ENCODE measurements around the gene KHDC4.
"Not testable (repeated sequence)": the region's sequence is repeated elsewhere in the genome, so short reads cannot be mapped to it uniquely, and the experiment has no call there.

Gene KHDC4

DNA sequence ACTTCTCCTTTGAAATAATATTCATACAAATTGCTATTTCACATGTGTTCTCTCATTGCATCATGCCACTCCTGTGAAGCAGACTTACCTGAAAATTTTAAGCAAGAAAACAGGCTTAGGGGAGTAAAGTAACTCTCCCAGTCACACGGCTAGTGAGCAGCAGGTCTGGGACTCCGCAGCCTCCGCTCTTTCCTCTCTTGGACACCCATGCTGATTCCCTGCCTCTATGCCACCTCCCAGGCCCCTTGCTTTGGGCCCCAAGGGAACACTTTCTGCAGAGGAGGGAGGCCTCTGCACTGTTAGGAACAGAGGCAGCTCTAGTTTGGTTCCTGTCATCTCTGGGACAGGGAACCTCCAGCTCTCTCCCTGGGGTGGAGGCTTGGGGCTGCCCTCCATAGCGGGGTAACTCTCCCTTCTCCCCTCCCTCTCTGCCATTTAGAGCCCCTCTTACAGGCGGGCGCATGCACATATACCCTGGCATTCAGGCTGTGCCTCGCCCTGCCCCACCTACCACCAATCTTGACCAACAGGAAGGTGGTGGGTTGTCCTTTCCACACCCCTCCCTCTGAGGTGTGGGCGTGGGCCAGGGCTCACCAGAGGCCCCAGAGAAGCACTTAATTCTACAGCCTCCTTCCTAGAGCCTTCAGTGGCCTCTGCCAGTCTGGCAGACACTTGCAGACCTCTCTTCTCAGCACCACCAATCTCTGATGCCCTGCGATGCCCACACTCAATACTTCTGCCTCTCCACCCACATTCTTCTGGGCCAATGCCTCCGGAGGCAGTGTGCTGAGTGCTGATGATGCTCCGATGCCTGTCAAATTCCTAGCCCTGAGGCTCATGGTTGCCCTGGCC lies 7.0 kb upstream of the KHDC4 start, which contains the start of gene RXFP4:
TSS of gene RXFP4 (plus strand) at position 646 of the 852 bp plus-strand sequence. CDS start at position 718, 72 bp downstream.
- DNase-seq = no peak

- no peak for DNase-seq
Measured at GRCh38 chr1:155940482-155940992, 6.3 kb upstream of the KHDC4 start.

GRCh38 chr1:155938220-155938627 lies 4.0 kb upstream of the KHDC4 start:
- DNase-seq = peak in 1 of 2 donors; percentile 56

- DNase-seq = no peak
Measured at GRCh38 chr1:155934936-155935590, 850 bp upstream of the KHDC4 start.

DNA sequence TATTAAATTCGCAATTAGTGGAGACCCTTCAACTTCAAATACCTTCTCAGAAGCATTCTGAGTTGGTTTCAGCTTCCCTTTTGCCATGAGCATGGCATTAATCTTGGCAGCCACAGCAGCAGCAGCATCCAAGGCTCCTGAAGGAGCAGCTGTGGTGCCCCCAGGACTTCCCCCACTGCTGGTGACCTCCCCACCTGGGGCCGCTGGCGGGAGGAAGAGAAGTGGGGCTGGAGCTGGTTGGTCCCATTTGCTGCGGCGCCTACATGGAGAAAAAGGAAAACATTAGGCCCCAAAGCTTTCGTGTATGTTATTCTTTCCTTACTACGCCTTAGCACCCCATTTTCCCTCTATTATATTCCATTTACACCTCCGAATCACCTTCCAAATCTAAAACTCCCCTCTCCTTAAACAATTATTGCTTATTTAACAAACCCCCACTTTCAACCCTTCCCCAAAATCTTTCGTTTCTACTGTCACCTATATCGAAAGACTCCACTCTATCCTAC lies 569 bp downstream of the KHDC4 start:
- no peak for DNase-seq

- DNase-seq = no peak
Measured at GRCh38 chr1:155932487-155932886, 1.7 kb downstream of the KHDC4 start.

GRCh38 chr1:155932081-155932480 lies 2.1 kb downstream of the KHDC4 start:
- DNase-seq = no peak

DNA sequence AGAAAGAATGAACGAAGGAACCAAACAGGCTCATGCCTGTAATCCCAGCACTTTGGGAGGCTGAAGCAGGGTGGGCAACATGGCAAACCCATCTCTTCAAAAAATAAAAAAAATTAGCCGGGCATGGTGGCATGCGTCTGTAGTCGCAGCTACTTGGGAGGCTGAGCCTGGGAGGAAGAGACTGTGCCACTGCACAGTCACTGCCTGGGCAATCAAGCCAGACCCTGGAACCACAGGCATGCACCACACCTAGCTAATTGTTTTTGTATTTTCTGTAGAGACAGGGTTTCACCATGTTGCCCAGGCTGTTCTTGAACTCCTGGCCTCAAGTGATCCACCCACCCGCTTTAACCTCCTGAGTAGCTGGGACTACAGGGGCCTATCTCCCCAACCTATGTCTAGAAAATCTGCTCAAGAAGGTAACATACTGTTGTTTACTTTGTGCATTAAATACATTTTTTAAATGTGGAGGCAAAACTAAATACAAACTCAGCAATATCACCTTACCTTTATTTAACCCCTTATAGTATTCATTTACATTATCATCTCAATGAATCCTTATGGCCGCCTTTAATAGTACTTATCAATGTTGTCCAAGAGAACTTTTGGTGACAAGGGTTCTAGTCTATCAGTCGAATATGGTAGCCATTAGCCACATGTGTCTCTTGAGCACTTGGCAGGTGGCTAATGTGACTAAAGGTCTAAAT lies 2.7 kb downstream of the KHDC4 start:
- no peak for DNase-seq

DNA sequence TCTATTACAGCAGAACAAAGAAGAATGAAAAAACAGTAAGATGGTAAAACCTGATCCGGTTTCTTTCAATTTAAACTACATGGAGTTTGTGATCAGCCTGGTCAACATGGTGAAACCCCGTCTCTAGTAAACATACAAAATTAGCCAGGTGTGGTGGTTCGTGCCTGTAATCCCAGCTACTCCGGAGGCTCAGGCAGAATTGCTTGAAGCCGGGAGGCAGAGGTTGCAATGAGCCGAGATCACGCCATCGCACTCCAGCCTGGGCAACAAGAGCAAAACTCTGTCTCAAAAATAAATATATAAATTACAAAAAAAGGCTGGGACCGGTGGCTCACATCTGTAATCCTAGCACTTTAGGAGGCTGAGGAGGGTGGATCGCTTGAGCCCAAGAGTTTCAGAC lies 3.5 kb downstream of the KHDC4 start:
- not testable (repeated sequence) for DNase-seq

- no peak for DNase-seq
Measured at GRCh38 chr1:155929057-155929456, 5.2 kb downstream of the KHDC4 start.

DNA sequence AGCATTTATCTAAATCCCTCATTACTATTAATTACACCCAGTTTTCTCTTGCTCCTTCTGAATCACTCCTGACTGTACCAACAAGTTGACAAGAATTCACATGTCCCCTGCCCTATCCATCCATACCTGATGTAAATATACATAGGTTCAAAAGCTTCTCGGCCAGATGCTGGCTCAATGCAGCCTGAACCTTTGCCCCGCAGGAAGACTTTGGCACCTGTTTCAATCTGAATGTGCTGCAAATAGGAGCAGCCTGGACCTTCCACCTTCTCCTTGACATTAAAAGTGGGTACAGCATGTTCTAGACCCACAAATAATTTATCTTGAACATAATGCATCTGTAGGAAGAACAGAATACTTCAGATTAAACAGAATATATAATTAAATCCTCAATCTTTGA lies 8.7 kb downstream of the KHDC4 start:
- DNase-seq = no peak

DNA sequence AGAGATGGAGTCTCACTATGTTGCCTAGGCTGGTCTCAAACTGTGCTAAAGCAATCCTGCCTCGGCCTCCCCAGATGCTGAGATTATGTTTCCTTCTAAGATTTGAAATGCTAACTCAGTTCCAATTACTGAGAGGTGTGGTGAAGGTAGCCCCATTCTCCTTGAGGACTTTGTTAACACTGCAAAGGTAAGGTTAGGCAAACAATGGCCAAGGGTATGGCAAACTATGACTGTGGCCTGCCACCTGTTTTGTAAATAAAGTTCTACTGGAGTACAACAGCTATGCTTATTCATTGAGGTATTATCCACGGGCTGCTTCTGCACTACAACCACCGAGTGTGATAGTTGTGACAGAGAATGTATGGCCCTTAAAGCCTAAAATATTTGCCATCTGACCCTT lies 13.5 kb downstream of the KHDC4 start:
- DNase-seq = no peak

GRCh38 chr1:155919801-155920200 lies 14.4 kb downstream of the KHDC4 start:
- no peak for DNase-seq

DNA sequence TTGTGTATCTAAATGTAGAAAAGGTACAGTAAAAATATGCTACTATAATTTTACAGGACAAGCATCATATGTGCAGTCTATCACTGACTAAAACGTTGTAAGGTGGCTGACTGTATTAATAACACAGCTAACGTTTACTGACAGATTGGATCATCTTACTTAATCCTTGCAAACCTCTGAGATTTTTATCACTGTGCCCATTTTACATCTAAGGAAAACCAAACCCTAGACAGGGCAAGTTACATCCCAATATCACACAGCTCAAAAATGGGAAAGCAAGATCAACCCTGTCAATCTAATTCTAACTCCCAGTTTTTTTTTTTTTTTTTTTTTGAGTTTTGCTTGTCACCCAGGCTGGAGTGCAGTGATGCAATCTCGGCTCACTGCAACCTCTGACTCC lies 15.6 kb downstream of the KHDC4 start:
- no peak for DNase-seq

DNA sequence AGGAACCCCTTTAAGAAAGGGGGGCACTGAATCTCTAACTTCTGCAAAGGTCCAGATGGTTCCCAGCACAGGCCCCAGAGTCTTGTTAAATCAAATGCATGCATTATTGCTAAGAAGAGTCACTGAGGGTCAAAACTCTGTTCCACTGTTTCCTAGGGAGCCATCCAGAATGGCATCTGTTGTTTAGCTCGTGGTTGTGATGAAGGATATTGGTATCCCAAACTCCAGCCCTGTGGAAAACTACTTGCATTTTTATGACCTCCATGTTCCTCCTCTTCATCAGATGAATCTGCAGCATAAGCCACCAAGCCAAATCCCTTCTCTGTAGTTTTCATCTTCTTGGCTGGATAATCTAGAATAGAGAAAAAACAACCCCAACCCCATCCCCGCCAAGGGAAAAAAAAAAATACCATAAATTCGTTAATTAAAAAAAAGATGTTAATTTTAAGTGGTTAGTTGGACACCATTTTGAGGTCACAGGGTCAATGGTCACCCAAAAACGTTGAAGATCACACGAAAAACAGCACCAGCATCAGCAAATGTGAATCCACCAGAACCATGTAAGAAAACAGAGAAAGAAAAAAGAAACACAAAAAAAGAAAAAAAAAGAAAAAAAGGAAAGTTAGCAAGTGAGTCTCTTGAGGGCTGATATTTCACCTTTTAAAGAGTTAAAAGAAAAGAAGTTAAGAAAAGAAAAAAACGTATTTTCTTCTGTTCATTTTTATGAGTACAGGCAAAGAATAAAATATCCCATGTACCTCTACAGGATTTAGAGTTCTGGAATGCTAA lies 20.1 kb downstream of the KHDC4 start:
- DNase-seq = no peak

GRCh38 chr1:155912056-155912536 lies 22.1 kb downstream of the KHDC4 start:
- no peak for DNase-seq

DNA sequence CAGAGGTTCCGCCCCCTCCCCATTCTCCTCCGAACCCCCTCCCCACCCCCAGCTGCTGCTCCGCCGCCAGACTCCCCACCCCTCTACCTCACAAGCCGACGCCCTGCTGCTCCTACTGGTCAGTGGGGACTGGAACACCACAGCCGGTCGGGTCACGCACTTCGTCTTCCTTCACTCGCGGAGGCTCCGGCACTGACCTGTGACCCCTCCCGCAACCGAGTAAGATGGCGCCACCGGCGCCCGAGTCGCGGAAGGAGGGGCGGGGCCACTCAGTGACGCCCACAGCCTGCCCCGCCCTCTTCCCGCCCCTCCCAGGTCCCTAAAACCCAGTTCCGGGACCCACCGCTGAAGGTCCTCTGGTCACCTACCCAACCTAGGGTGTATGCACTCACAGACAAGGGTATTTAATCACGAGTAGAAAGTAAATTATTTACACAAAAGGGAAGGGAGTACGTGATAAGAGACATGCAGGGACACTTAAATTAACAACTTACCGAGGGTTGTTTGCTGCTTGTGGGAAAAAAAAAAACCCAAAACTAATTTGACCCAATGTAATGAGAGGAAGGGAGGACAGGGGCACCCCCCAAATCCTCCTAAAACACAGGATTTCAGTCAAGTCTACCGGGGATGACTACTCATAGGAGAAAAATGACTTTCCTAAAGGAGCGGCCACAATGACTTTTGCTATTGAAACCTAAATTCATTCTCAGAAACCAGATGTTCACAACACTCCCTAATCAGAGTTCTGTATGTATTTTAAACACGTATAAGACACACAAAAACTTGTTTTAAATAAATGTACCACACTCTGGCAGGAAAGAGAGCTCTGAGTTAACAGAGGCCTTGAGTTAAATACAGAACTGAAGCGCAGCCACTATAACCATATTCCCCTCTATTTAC lies 22.8 kb downstream of the KHDC4 start, which contains the start of gene RIT1:
TSS of gene RIT1 (minus strand) at position 194 of the 900 bp plus-strand sequence. CDS start 588 bp downstream, outside the sequence.
- DNase-seq = peak; percentile 66 to 77

DNA sequence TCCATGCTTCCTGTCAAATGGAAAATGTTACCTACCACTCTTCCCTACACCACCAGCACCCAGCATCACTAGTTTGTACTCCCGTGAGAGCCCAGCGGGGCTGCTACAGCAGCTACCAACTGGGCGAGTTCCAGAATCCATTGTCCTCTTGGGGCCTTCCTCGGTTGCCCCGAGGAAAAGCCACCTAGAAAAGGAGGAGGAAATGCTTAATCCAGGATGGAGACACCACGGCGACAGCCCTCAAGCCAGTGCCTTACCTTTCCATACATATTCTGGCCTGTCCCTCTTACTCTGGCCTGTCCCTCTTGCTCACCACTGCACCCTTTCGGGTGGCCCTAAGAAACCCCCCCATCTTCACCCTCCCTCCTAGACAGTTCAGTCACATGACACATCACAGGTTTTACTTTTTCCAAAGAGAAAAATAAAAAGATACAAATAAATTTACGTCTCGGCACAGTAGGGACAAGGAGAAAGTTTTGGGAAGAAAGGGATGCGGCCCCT lies 23.5 kb downstream of the KHDC4 start:
- DNase-seq = peak; percentile 10 to 14

DNA sequence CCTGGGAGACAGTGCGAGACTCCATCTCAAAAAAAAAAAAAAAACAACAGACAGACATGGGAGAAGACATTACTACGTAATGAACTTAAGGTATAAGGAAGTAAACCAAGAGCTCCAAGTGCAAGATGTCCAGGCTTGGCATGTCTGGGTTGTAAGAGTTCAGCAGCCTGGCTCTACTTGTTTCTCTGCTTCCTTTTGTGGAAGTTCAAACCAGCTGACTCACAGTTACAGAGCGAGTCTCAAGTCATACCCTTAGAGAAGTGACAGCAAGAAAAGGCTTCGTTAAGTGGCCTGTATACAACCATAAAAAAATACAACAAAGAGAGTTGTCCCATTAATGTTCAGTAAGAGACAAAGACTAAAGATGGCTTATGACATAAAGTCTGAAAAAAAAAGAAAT lies 24.3 kb downstream of the KHDC4 start:
- no peak for DNase-seq

- DNase-seq = no peak
Measured at GRCh38 chr1:155904261-155904660, 30.0 kb downstream of the KHDC4 start.

DNA sequence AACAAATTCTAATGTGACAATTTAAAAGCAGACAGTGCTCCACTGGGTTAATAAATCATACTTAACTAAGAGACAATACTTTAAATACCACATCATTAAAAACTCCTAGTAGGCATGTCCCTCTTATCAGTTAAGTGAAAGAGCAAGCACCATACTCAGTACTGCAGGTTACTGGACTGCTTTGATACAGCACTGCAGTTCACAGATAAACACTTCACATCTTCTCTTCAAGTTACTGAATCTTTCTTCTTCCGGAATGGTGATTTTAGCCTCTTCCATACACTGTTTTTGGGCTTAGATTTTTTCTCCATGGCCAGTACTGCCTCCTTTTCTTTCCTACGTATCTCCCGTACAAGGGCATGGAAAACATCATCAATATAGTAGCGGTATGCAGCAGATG lies 34.1 kb downstream of the KHDC4 start:
- DNase-seq = no peak

Measured in hippocampal formation (tissue), 2 donors.